ENCODE measurements around the gene FAS.

Gene FAS

DNA sequence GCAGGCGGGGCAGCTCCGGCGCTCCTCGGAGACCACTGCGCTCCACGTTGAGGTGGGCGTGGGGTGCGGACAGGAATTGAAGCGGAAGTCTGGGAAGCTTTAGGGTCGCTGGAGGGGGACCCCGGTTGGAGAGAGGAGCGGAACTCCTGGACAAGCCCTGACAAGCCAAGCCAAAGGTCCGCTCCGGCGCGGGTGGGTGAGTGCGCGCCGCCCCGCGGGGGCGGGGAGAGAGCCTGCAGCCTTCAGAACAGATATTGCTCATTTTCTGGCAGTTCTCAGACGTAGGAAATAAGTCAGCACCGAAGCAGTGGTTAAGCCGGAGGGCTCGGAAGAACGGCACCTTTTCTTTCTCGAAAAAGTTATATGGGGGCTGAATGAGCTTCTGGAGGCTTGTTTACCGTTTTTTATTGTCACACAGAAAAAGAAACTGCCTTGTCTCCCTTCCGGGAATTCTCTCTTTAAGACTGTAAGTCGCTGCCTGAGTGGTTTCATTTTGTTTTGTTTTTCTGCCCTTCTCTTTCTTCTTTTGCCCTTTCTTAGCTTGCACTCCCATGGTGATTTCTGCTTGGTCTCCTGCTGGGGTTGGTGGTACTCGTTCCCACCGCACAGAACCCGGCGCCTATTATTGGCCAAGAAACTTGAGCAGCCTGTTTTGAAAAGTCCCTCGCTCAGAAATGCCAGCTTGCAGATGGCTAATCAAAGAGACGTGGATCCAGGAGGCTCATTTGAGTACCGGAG, 732 bp downstream of the FAS start (continued):
- peak; percentile 79 for TF ChIP-seq ZNF398 (tag by site-specific recombination; IDR thresholded peaks at IDR 0.05)
- TF ChIP-seq, protein P1, sequence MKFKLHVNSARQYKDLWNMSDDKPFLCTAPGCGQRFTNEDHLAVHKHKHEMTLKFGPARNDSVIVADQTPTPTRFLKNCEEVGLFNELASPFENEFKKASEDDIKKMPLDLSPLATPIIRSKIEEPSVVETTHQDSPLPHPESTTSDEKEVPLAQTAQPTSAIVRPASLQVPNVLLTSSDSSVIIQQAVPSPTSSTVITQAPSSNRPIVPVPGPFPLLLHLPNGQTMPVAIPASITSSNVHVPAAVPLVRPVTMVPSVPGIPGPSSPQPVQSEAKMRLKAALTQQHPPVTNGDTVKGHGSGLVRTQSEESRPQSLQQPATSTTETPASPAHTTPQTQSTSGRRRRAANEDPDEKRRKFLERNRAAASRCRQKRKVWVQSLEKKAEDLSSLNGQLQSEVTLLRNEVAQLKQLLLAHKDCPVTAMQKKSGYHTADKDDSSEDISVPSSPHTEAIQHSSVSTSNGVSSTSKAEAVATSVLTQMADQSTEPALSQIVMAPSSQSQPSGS (tag by site-specific recombination; IDR thresholded peaks at IDR 0.05; ENCODE audit: low read depth) = no peak
- TF ChIP-seq HIC1 (tag by site-specific recombination; IDR thresholded peaks at IDR 0.05) = no peak
- TF ChIP-seq, protein P2, sequence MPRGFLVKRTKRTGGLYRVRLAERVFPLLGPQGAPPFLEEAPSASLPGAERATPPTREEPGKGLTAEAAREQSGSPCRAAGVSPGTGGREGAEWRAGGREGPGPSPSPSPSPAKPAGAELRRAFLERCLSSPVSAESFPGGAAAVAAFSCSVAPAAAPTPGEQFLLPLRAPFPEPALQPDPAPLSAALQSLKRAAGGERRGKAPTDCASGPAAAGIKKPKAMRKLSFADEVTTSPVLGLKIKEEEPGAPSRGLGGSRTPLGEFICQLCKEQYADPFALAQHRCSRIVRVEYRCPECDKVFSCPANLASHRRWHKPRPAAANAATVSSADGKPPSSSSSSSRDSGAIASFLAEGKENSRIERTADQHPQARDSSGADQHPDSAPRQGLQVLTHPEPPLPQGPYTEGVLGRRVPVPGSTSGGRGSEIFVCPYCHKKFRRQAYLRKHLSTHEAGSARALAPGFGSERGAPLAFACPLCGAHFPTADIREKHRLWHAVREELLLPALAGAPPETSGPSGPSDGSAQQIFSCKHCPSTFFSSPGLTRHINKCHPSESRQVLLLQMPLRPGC (tag by site-specific recombination; IDR thresholded peaks at IDR 0.05) = no peak
- TF ChIP-seq GLI4 (tag by site-specific recombination; IDR thresholded peaks at IDR 0.05) = no peak
- no peak for TF ChIP-seq ZNF433 (tag by site-specific recombination; IDR thresholded peaks at IDR 0.05; ENCODE audit: low read depth)
- TF ChIP-seq, protein P3, sequence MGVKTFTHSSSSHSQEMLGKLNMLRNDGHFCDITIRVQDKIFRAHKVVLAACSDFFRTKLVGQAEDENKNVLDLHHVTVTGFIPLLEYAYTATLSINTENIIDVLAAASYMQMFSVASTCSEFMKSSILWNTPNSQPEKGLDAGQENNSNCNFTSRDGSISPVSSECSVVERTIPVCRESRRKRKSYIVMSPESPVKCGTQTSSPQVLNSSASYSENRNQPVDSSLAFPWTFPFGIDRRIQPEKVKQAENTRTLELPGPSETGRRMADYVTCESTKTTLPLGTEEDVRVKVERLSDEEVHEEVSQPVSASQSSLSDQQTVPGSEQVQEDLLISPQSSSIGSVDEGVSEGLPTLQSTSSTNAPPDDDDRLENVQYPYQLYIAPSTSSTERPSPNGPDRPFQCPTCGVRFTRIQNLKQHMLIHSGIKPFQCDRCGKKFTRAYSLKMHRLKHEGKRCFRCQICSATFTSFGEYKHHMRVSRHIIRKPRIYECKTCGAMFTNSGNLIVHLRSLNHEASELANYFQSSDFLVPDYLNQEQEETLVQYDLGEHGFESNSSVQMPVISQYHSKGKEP (tag by site-specific recombination; IDR thresholded peaks at IDR 0.05) = no peak
- TF ChIP-seq ZNF629 (tag by site-specific recombination; IDR thresholded peaks at IDR 0.05) = no peak
- TF ChIP-seq ZNF488 (tag by site-specific recombination; IDR thresholded peaks at IDR 0.05) = no peak
- peak; percentile 69 for TF ChIP-seq KLF9 (tag by site-specific recombination; IDR thresholded peaks at IDR 0.05; ENCODE audit: low read depth)
- no peak for TF ChIP-seq ZNF302 (tag by site-specific recombination; IDR thresholded peaks at IDR 0.05; ENCODE audit: low read depth)
- TF ChIP-seq ZNF600 (tag by site-specific recombination; IDR thresholded peaks at IDR 0.05) = no peak; the same call in 1 of the 2 replicates
- TF ChIP-seq ZNF660 (tag by site-specific recombination; IDR thresholded peaks at IDR 0.05) = peak; percentile 66; the same call in 1 of the 2 replicates
- TF ChIP-seq, protein P4, sequence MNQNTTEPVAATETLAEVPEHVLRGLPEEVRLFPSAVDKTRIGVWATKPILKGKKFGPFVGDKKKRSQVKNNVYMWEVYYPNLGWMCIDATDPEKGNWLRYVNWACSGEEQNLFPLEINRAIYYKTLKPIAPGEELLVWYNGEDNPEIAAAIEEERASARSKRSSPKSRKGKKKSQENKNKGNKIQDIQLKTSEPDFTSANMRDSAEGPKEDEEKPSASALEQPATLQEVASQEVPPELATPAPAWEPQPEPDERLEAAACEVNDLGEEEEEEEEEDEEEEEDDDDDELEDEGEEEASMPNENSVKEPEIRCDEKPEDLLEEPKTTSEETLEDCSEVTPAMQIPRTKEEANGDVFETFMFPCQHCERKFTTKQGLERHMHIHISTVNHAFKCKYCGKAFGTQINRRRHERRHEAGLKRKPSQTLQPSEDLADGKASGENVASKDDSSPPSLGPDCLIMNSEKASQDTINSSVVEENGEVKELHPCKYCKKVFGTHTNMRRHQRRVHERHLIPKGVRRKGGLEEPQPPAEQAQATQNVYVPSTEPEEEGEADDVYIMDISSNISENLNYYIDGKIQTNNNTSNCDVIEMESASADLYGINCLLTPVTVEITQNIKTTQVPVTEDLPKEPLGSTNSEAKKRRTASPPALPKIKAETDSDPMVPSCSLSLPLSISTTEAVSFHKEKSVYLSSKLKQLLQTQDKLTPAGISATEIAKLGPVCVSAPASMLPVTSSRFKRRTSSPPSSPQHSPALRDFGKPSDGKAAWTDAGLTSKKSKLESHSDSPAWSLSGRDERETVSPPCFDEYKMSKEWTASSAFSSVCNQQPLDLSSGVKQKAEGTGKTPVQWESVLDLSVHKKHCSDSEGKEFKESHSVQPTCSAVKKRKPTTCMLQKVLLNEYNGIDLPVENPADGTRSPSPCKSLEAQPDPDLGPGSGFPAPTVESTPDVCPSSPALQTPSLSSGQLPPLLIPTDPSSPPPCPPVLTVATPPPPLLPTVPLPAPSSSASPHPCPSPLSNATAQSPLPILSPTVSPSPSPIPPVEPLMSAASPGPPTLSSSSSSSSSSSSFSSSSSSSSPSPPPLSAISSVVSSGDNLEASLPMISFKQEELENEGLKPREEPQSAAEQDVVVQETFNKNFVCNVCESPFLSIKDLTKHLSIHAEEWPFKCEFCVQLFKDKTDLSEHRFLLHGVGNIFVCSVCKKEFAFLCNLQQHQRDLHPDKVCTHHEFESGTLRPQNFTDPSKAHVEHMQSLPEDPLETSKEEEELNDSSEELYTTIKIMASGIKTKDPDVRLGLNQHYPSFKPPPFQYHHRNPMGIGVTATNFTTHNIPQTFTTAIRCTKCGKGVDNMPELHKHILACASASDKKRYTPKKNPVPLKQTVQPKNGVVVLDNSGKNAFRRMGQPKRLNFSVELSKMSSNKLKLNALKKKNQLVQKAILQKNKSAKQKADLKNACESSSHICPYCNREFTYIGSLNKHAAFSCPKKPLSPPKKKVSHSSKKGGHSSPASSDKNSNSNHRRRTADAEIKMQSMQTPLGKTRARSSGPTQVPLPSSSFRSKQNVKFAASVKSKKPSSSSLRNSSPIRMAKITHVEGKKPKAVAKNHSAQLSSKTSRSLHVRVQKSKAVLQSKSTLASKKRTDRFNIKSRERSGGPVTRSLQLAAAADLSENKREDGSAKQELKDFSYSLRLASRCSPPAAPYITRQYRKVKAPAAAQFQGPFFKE (tag by site-specific recombination; IDR thresholded peaks at IDR 0.05; ENCODE audit: borderline replicate concordance) = no peak
- peak; percentile 91 for TF ChIP-seq PRDM1 (tag by site-specific recombination; IDR thresholded peaks at IDR 0.05)
- peak; percentile 83; the same call in 1 of the 2 replicates for TF ChIP-seq ZSCAN30 (tag by site-specific recombination; IDR thresholded peaks at IDR 0.05)
- TF ChIP-seq ZFP37 (tag by site-specific recombination; IDR thresholded peaks at IDR 0.05) = 0 out of 2 replicates have a peak, but pooled peaks have one; percentile 8
- TF ChIP-seq ZNF561 (tag by site-specific recombination; IDR thresholded peaks at IDR 0.05; ENCODE audit: borderline replicate concordance) = peak; percentile 28
- no peak for TF ChIP-seq ZNF624 (tag by site-specific recombination; IDR thresholded peaks at IDR 0.05)
- no peak for TF ChIP-seq ZNF24 (tag by site-specific recombination; IDR thresholded peaks at IDR 0.05)
- no peak; the same call in 1 of the 2 replicates for TF ChIP-seq REPIN1 (tag by site-specific recombination; IDR thresholded peaks at IDR 0.05; ENCODE audit: low read depth)
- TF ChIP-seq FEZF1 (tag by site-specific recombination; IDR thresholded peaks at IDR 0.05) = peak; percentile 77
